A549 treated with DMSO at 1 μM for 4 hours (cell line): ENCODE measurements around the gene PPP1R14B. TPM values are rescaled to one million over a fixed set of nuclear protein-coding genes. Genes with fewer than 3 reads are reported as not detected.

Experiments
- total RNA-seq: library from RNA; stranded (reverse); fragments of 200-300 nt; extraction: Qiagen RNA extraction; gene quantifications from 5 replicates; pipeline ENCODE4 v1.2.3, GENCODE V29; 2022; ENCODE audit warnings: low read depth

The PPP1R14B gene
- total RNA-seq, result 234 to 382 TPM (median 354 TPM) in 5 replicates

GRCh38 chr11:64246871-64247728 is at the start of gene PPP1R14B:
PPP1R14B (minus strand) TSS chr11:64246943; CDS start chr11:64246673, 270 bp downstream.

GRCh38 chr11:64291262-64291751 is 44.6 kb upstream of the PPP1R14B start, which contains the start of gene KCNK4:
KCNK4 (plus strand) TSS chr11:64291302; CDS start chr11:64293019, 1,717 bp downstream.

GRCh38 chr11:64284962-64285884 is 38.5 kb upstream of the PPP1R14B start, which contains the start of gene GPR137:
GPR137 (plus strand) TSS chr11:64285848; CDS start chr11:64286525, 677 bp downstream.

GRCh38 chr11:64284048-64284961 is 37.6 kb upstream of the PPP1R14B start, which contains the start of gene BAD:
BAD (minus strand) TSS chr11:64284665; CDS start chr11:64284368, 297 bp downstream.

GRCh38 chr11:64251016-64251752 is 4.4 kb upstream of the PPP1R14B start, which contains the start of gene PLCB3:
PLCB3 (plus strand) TSS chr11:64251530; CDS start chr11:64251650, 120 bp downstream.

GRCh38 chr11:64240435-64241240 is 6.1 kb downstream of the PPP1R14B start, which contains the start of gene FKBP2:
FKBP2 (plus strand) TSS chr11:64241095; CDS start chr11:64242388, 1,293 bp downstream.

GRCh38 chr11:64233913-64234586 is 12.7 kb downstream of the PPP1R14B start, which contains the start of gene VEGFB:
VEGFB (plus strand) TSS chr11:64234584; CDS start chr11:64234834, 250 bp downstream.

GRCh38 chr11:64230171-64230984 is 16.4 kb downstream of the PPP1R14B start, which contains the start of gene DNAJC4:
DNAJC4 (plus strand) TSS chr11:64230548; CDS start chr11:64230855, 307 bp downstream.

GRCh38 chr11:64225608-64226506 is 20.9 kb downstream of the PPP1R14B start, which contains the start of the genes NUDT22 and TRPT1:
NUDT22 (plus strand) TSS chr11:64226274; CDS start chr11:64226653, 379 bp downstream.
TRPT1 (minus strand) TSS chr11:64226186; CDS start chr11:64225860, 326 bp downstream.

GRCh38 chr11:64206457-64207255 is 40.1 kb downstream of the PPP1R14B start, which contains the start of gene FERMT3:
FERMT3 (plus strand) TSS chr11:64206721; CDS start chr11:64207365, 644 bp downstream.

Other genes starting within 250 kb of the PPP1R14B start
- gene FLRT1, start 211.0 kb downstream of the PPP1R14B start, total RNA-seq, result 0.07 to 0.08 TPM (median 0.08 TPM) in 4 of 5 replicates, not detected in the other
- 9.1 to 15.9 TPM (median 14.1 TPM) in 5 replicates for gene MACROD1, start 80.8 kb downstream of the PPP1R14B start, total RNA-seq
- 253 to 292 TPM (median 270 TPM) in 5 replicates for gene STIP1, start 60.8 kb downstream of the PPP1R14B start, total RNA-seq
- 0.69 to 3.9 TPM (median 2.0 TPM) in 5 replicates for gene FERMT3, start 40.2 kb downstream of the PPP1R14B start, total RNA-seq
- gene TRPT1, start 20.8 kb downstream of the PPP1R14B start, total RNA-seq, result 18.4 to 24.1 TPM (median 22.8 TPM) in 5 replicates
- 32.6 to 40.0 TPM (median 36.4 TPM) in 5 replicates for gene NUDT22, start 20.7 kb downstream of the PPP1R14B start, total RNA-seq
- gene DNAJC4, start 16.4 kb downstream of the PPP1R14B start, total RNA-seq, result 19.9 to 23.1 TPM (median 20.7 TPM) in 5 replicates
- gene VEGFB, start 12.4 kb downstream of the PPP1R14B start, total RNA-seq, result 37.6 to 52.0 TPM (median 50.4 TPM) in 5 replicates
- gene FKBP2, start 5.8 kb downstream of the PPP1R14B start, total RNA-seq, result 113 to 138 TPM (median 124 TPM) in 5 replicates
- 13.3 to 24.6 TPM (median 20.3 TPM) in 5 replicates for gene PLCB3, start 4.6 kb upstream of the PPP1R14B start, total RNA-seq
- gene BAD, start 37.7 kb upstream of the PPP1R14B start, total RNA-seq, result 86.0 to 99.6 TPM (median 94.5 TPM) in 5 replicates
- gene GPR137, start 38.9 kb upstream of the PPP1R14B start, total RNA-seq, result 31.7 to 57.9 TPM (median 45.8 TPM) in 5 replicates
- gene KCNK4, start 44.4 kb upstream of the PPP1R14B start, total RNA-seq, result 0.06 to 0.07 TPM in 2 of 5 replicates, not detected in the others
- 2.2 to 3.1 TPM (median 2.7 TPM) in 5 replicates for gene CATSPERZ, start 53.4 kb upstream of the PPP1R14B start, total RNA-seq
- gene ESRRA, start 58.6 kb upstream of the PPP1R14B start, total RNA-seq, result 45.4 to 70.2 TPM (median 61.2 TPM) in 5 replicates
- 401 to 459 TPM (median 416 TPM) in 5 replicates for gene TRMT112, start 70.6 kb upstream of the PPP1R14B start, total RNA-seq
- gene PRDX5, start 71.2 kb upstream of the PPP1R14B start, total RNA-seq, result 411 to 478 TPM (median 438 TPM) in 5 replicates
- 9.9 to 13.7 TPM (median 12.8 TPM) in 5 replicates for gene CCDC88B, start 93.3 kb upstream of the PPP1R14B start, total RNA-seq
- gene RPS6KA4, start 112.2 kb upstream of the PPP1R14B start, total RNA-seq, result 51.6 to 71.2 TPM (median 63.1 TPM) in 5 replicates